KMS-11 (cell line): Measurements from ENCODE around the gene DCXR.

Experiments used
- H2AFZ ChIP-seq: fragments of 200-600 bp; sonication (generic); 2 replicates; pipeline ENCODE4 v1.6.1; 2016; ENCODE audit warnings: antibody characterized with exemption, mixed run types, low read depth
- H3K27ac ChIP-seq: fragments of 200-600 bp; sonication (generic); 2 replicates; pipeline ENCODE4 v1.6.1; 2016; ENCODE audit warnings: mild to moderate bottlenecking, mixed run types
- H3K27me3 ChIP-seq: fragments of 200-600 bp; sonication (generic); 2 replicates; pipeline ENCODE4 v1.6.1; 2017; ENCODE audit warnings: mild to moderate bottlenecking, low read depth, mixed run types, moderate library complexity; ENCODE audit not compliant: insufficient read depth
- H3K36me3 ChIP-seq: fragments of 200-600 bp; sonication (generic); 2 replicates; pipeline ENCODE4 v1.6.1; 2017; ENCODE audit warnings: mild to moderate bottlenecking, mixed run types; ENCODE audit not compliant: insufficient read depth
- H3K4me1 ChIP-seq: fragments of 200-600 bp; sonication (generic); 2 replicates; pipeline ENCODE4 v1.6.1; 2016; ENCODE audit warnings: mild to moderate bottlenecking, low read depth, mixed run types; ENCODE audit not compliant: poor library complexity, severe bottlenecking
- H3K4me2 ChIP-seq: fragments of 200-600 bp; sonication (generic); 2 replicates; pipeline ENCODE4 v1.7.0; 2016; ENCODE audit warnings: mild to moderate bottlenecking, mixed run types
- H3K4me3 ChIP-seq: fragments of 200-600 bp; sonication (generic); IDR thresholded peaks from 2 replicates; pipeline ENCODE4 v1.6.1; 2017; ENCODE audit warnings: low read depth, low read length, mixed read lengths; ENCODE audit not compliant: insufficient read depth
- H3K79me2 ChIP-seq: fragments of 200-600 bp; sonication (generic); 2 replicates; pipeline ENCODE4 v1.6.1; 2016; ENCODE audit warnings: low read depth, mixed run types; ENCODE audit not compliant: insufficient read depth
- H3K9ac ChIP-seq: fragments of 200-600 bp; sonication (generic); 2 replicates; pipeline ENCODE4 v1.6.1; 2016; ENCODE audit warnings: mild to moderate bottlenecking, mixed run types
- H4K20me1 ChIP-seq: fragments of 200-600 bp; sonication (generic); 2 replicates; pipeline ENCODE4 v1.6.1; 2016; ENCODE audit warnings: mild to moderate bottlenecking, mixed run types; ENCODE audit not compliant: insufficient read depth
- CTCF ChIP-seq: fragments of 200-600 bp; sonication (generic); conservative IDR thresholded peaks from 2 replicates; pipeline ENCODE4 v1.6.1; 2017; ENCODE audit warnings: low read depth, mild to moderate bottlenecking, antibody characterized with exemption, low read length, moderate library complexity, mixed read lengths

DCXR gene

GRCh38 chr17:82014971-82015310, 22.6 kb downstream of the DCXR start:
- Histone ChIP-seq H3K4me3 (no peak overlapping the region), H2AFZ (no peak overlapping the region), H3K4me2 (no peak overlapping the region), H4K20me1 (no peaks in the 10 kb centered on the region), H3K27me3 (no peaks in the 10 kb centered on the region), H3K36me3 (no peaks in the 10 kb centered on the region), H3K27ac (no peak overlapping the region), H3K9ac (no peak overlapping the region), H3K4me1 (no peaks in the 10 kb centered on the region), H3K79me2 (no peaks in the 10 kb centered on the region)
- no peak for TF ChIP-seq CTCF

- Histone ChIP-seq H4K20me1 (no peaks in the 10 kb centered on the region), H3K79me2 (no peaks in the 10 kb centered on the region), H3K9ac (no peak overlapping the region), H3K4me1 (no peaks in the 10 kb centered on the region), H3K27me3 (no peaks in the 10 kb centered on the region), H3K27ac (no peak overlapping the region), H3K4me3 (no peak overlapping the region), H3K36me3 (no peaks in the 10 kb centered on the region), H3K4me2 (no peak overlapping the region), H2AFZ (no peak overlapping the region)
- no peak for TF ChIP-seq CTCF
These were observed 23.1 kb downstream of the DCXR start for GRCh38 chr17:82014432-82014831.

GRCh38 chr17:82013772-82014321, 23.6 kb downstream of the DCXR start:
- Histone ChIP-seq H3K9ac (no peak overlapping the region), H3K27ac (no peak overlapping the region), H3K4me3 (no peak overlapping the region), H3K79me2 (no peaks in the 10 kb centered on the region), H3K36me3 (no peaks in the 10 kb centered on the region), H3K4me1 (no peaks in the 10 kb centered on the region), H3K4me2 (no peak overlapping the region), H3K27me3 (no peaks in the 10 kb centered on the region), H4K20me1 (no peaks in the 10 kb centered on the region), H2AFZ (no peak overlapping the region)
- TF ChIP-seq CTCF, result no peak

- TF ChIP-seq CTCF, result no peak
- Histone ChIP-seq H4K20me1 (no peaks in the 10 kb centered on the region), H3K9ac (no peak overlapping the region)
These were observed 24.2 kb downstream of the DCXR start for GRCh38 chr17:82013341-82013740.

More at GRCh38 chr17:82013341-82013740, 24.2 kb downstream of the DCXR start:
- no peaks in the 10 kb centered on the region for H3K79me2 ChIP-seq
- H3K4me2 ChIP-seq, result no peak overlapping the region
- H2AFZ ChIP-seq, result no peak overlapping the region
- H3K4me3 ChIP-seq, result no peak overlapping the region
- H3K4me1 ChIP-seq, result no peaks in the 10 kb centered on the region
- no peaks in the 10 kb centered on the region for H3K36me3 ChIP-seq
- H3K27me3 ChIP-seq, result no peaks in the 10 kb centered on the region
- H3K27ac ChIP-seq, result no peak overlapping the region
